HCEC 1CT (cell line): ENCODE data around the gene OR2T8.

ENCODE experiments used
- DNase-seq: peaks from one replicate; pipeline ENCODE4 v3.0.0-alpha.2; 2017

The OR2T8 gene

GRCh38 chr1:247962911-247963588, 43.0 kb downstream of the OR2T8 start:
- no peak for DNase-seq

- no peak for DNase-seq
These were observed 44.9 kb downstream of the OR2T8 start, which contains the start of gene OR2AK2 for GRCh38 chr1:247964933-247965332. TSS of gene OR2AK2 (plus strand) at chr1:247965233. CDS start at chr1:247965377, 144 bp downstream.

GRCh38 chr1:247966532-247967204, 46.6 kb downstream of the OR2T8 start:
- DNase-seq = no peak
